HepG2 (cell line): ENCODE measurements around the gene RPRD1A. TPM values are rescaled to one million over a fixed set of nuclear protein-coding genes. Genes with fewer than 3 reads are reported as not detected.

Experiments used
- BCL3 ChIP-seq: sonication (generic); formaldehyde crosslinking; IDR thresholded peaks from 2 replicates; pipeline ENCODE4 v1.5.1; 2020; ENCODE audit warnings: mild to moderate bottlenecking, missing genetic modification reagents, moderate library complexity
- IKZF5 ChIP-seq: IDR thresholded peaks from 2 replicates; pipeline ENCODE4 v1.6.1; 2018; ENCODE audit warnings: missing genetic modification reagents, mild to moderate bottlenecking, missing compliant biosample characterization
- KLF15 ChIP-seq: sonication (generic); formaldehyde crosslinking; IDR thresholded peaks from 2 replicates; pipeline ENCODE4 v1.8.1; 2023; ENCODE audit warnings: borderline replicate concordance, mild to moderate bottlenecking, inconsistent platforms, missing genetic modification reagents, mixed read lengths
- POLR2AphosphoS2 ChIP-seq: IDR thresholded peaks from 2 replicates; pipeline ENCODE4 v1.6.1; 2011; ENCODE audit warnings: low read depth, low read length, improper control_type of control experiment
- ZNF362 ChIP-seq: sonication (generic); formaldehyde crosslinking; IDR thresholded peaks from 2 replicates; pipeline ENCODE4 v1.4.0; 2020; ENCODE audit warnings: missing genetic modification reagents, mild to moderate bottlenecking, borderline replicate concordance
- ZNF512B ChIP-seq: sonication (generic); formaldehyde crosslinking; IDR thresholded peaks from 2 replicates; pipeline ENCODE4 v1.5.1; 2020; ENCODE audit warnings: missing genetic modification reagents, mild to moderate bottlenecking, borderline replicate concordance
- ZNF777 ChIP-seq: sonication (generic); formaldehyde crosslinking; IDR thresholded peaks from 2 replicates; pipeline ENCODE4 v1.4.0; 2020; ENCODE audit warnings: missing genetic modification reagents
- polyA plus RNA-seq, 8 experiments: library from polyadenylated mRNA; depleted of rRNA in 3 of 8; stranded (reverse) in 7 of 8; unstranded in 1 of 8; fragments of >200 nt; fragmentation: Illumina TruSeq in 4 of 8; extraction: Trizol in 4 of 8; gene quantifications; 2 replicates each; pipeline versions ENCODE4 v1.2.1 to v1.2.3, GENCODE V29; 2011 to 2016; ENCODE audit warnings: low read depth in 4 of 8, missing spikeins in 1 of 8, mixed read lengths in 1 of 8; ENCODE audit not compliant: insufficient read depth in 1 of 8
- total RNA-seq, 5 experiments: library from RNA; depleted of rRNA; stranded (reverse); fragments of >200 nt; fragmentation: Illumina TruSeq; extraction: Trizol; gene quantifications; 2 replicates each; pipeline ENCODE4 v1.2.3, GENCODE V29; 2016; ENCODE audit warnings: low read depth in 1 of 5

RPRD1A gene
- total and polyA plus RNA-seq, 2 of the 13 experiments (the other 11 are each of a cell fraction or from before 2014, with no cell fraction given): 42.5 to 78.2 TPM

GRCh38 chr18:35949903-35950627 is 117.3 kb downstream of the RPRD1A start (continued):
- TF ChIP-seq ZNF362 (CRISPR knock-in tag) (no peak), POLR2AphosphoS2 (no peak), IKZF5 (CRISPR knock-in tag) (peak; percentile 44; the same call in 1 of the 2 replicates), BCL3 (CRISPR knock-in tag) (0 out of 2 replicates have a peak, but pooled peaks have one; percentile 35), ZNF777 (CRISPR knock-in tag) (peak; percentile 52), KLF15 (CRISPR knock-in tag) (0 out of 2 replicates have a peak, but pooled peaks have one; percentile 38), ZNF512B (CRISPR knock-in tag) (no peak)
